ENCODE data around the gene PDE7B. TPM values are rescaled to one million over a fixed set of nuclear protein-coding genes. Genes with fewer than 3 reads are reported as not detected.

The PDE7B gene
- total RNA-seq, 1 experiment from 2014 or later, result not detected

- H3K27me3 ChIP-seq (replicated peaks; ENCODE audit: insufficient read depth, low read depth, low read length, poor library complexity), result no peaks in the 10 kb centered on the region
- DNase-seq (ENCODE audit: low spot score), result no peak
- intact Hi-C loops (cut with micrococcal nuclease; ENCODE audit: unreplicated experiment), result no loop called here
- no peak overlapping the region for H3K27ac ChIP-seq (ENCODE audit: low read depth, low read length, poor library complexity, severe bottlenecking)
- H3K4me1 ChIP-seq (ENCODE audit: insufficient read depth, low read length, poor library complexity, severe bottlenecking), result no peaks in the 10 kb centered on the region
- no peak overlapping the region for H3K4me3 ChIP-seq (ENCODE audit: low read depth, low read length, poor library complexity, severe bottlenecking)
- TF ChIP-seq EZH2 (IDR thresholded peaks at IDR 0.05; ENCODE audit: borderline replicate concordance, low read depth, low read length, poor library complexity, severe bottlenecking) (no peak), CTCF (conservative IDR thresholded peaks at IDR 0.05; ENCODE audit: low read depth, low read length) (no peak)
- no peaks in the 10 kb centered on the region for H3K9me3 ChIP-seq (ENCODE audit: low read depth, low read length, poor library complexity, severe bottlenecking)
- ChIA-PET CTCF (no interaction called here), POLR2A (ENCODE audit: low non-redundant PET) (interaction anchor here (0.6 to 0.7 kb wide), 2 partner anchors 236 to 570 kb away, joined by 4 to 12 read pairs; no protein-coding TSS in a partner anchor)
- H3K36me3 ChIP-seq (ENCODE audit: insufficient read depth, low read length, poor library complexity, severe bottlenecking), result no peaks in the 10 kb centered on the region
- BruUV-seq (replicated peaks), result no TSS peak
Measured at GRCh38 chr6:136088693-136089092, 237.2 kb downstream of the PDE7B start.

- ChIA-PET POLR2A (ENCODE audit: low non-redundant PET) (no interaction called here), CTCF (no interaction called here)
- TF ChIP-seq CTCF (conservative IDR thresholded peaks at IDR 0.05; ENCODE audit: low read depth, low read length), result no peak
- H3K4me1 ChIP-seq (ENCODE audit: insufficient read depth, low read length, poor library complexity, severe bottlenecking), result no peaks in the 10 kb centered on the region
- no peaks in the 10 kb centered on the region for H3K36me3 ChIP-seq (ENCODE audit: insufficient read depth, low read length, poor library complexity, severe bottlenecking)
- H3K27ac ChIP-seq (ENCODE audit: low read depth, low read length, poor library complexity, severe bottlenecking), result no peak overlapping the region
- no TSS peak for BruUV-seq (replicated peaks)
- H3K27me3 ChIP-seq (replicated peaks; ENCODE audit: insufficient read depth, low read depth, low read length, poor library complexity), result no peaks in the 10 kb centered on the region
- H3K4me3 ChIP-seq (ENCODE audit: low read depth, low read length, poor library complexity, severe bottlenecking), result no peak overlapping the region
- DNase-seq (ENCODE audit: low spot score), result no peak
- H3K9me3 ChIP-seq (ENCODE audit: low read depth, low read length, poor library complexity, severe bottlenecking), result no peaks in the 10 kb centered on the region
- intact Hi-C loops (cut with micrococcal nuclease; ENCODE audit: unreplicated experiment), result no loop called here
Measured at GRCh38 chr6:136089876-136090275, 238.4 kb downstream of the PDE7B start.

- intact Hi-C loops (cut with micrococcal nuclease; ENCODE audit: unreplicated experiment), result no loop called here
- no peaks in the 10 kb centered on the region for H3K36me3 ChIP-seq (ENCODE audit: insufficient read depth, low read length, poor library complexity, severe bottlenecking)
- CTCF ChIA-PET, result no interaction called here
Measured at GRCh38 chr6:136090929-136091328, 239.4 kb downstream of the PDE7B start.

More at GRCh38 chr6:136090929-136091328, 239.4 kb downstream of the PDE7B start:
- Histone ChIP-seq H3K4me1 (ENCODE audit: insufficient read depth, low read length, poor library complexity, severe bottlenecking) (no peaks in the 10 kb centered on the region), H3K4me3 (ENCODE audit: low read depth, low read length, poor library complexity, severe bottlenecking) (no peak overlapping the region), H3K27ac (ENCODE audit: low read depth, low read length, poor library complexity, severe bottlenecking) (no peak overlapping the region), H3K27me3 (replicated peaks; ENCODE audit: insufficient read depth, low read depth, low read length, poor library complexity) (no peaks in the 10 kb centered on the region), H3K9me3 (ENCODE audit: low read depth, low read length, poor library complexity, severe bottlenecking) (no peaks in the 10 kb centered on the region)
- DNase-seq (ENCODE audit: low spot score), result no peak
- POLR2A ChIA-PET (ENCODE audit: low non-redundant PET), result no interaction called here
- no TSS peak for BruUV-seq (replicated peaks)
- no peak for TF ChIP-seq CTCF (conservative IDR thresholded peaks at IDR 0.05; ENCODE audit: low read depth, low read length)

Data from A673 (cell line).